ENCODE measurements around the gene SPATA13. TPM values are rescaled to one million over a fixed set of nuclear protein-coding genes. Genes with fewer than 3 reads are reported as not detected.

Gene SPATA13
- total RNA-seq, 1 experiment from 2014 or later = 28.7 TPM

DNA sequence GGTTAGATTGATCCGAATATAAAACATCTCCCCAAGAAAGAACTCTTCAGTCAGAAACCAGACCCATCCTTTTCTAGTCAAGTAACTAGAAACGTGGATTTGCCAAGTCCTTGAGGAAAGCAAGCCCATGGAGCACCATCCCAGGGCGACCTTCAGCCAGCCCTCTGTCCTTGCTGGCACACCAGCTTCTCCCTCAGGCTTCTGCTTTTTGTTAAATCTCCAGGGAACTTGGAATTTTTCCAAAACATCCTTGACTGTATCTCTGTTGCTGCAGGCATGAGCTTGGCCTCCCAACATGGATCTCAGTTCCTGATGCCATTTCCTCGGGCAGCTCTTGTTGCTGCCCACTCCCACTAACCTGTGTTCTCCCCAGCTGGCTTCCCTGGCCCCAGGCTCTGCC is 121.7 kb downstream of the SPATA13 start:
- H3K79me2 ChIP-seq (ENCODE audit: low read depth) = no peaks in the 10 kb centered on the region
- H3K9me3 ChIP-seq (ENCODE audit: insufficient read depth, low read depth) = no peaks in the 10 kb centered on the region
- POLR2A ChIA-PET (ENCODE audit: unreplicated experiment) = no interaction called here

DNA sequence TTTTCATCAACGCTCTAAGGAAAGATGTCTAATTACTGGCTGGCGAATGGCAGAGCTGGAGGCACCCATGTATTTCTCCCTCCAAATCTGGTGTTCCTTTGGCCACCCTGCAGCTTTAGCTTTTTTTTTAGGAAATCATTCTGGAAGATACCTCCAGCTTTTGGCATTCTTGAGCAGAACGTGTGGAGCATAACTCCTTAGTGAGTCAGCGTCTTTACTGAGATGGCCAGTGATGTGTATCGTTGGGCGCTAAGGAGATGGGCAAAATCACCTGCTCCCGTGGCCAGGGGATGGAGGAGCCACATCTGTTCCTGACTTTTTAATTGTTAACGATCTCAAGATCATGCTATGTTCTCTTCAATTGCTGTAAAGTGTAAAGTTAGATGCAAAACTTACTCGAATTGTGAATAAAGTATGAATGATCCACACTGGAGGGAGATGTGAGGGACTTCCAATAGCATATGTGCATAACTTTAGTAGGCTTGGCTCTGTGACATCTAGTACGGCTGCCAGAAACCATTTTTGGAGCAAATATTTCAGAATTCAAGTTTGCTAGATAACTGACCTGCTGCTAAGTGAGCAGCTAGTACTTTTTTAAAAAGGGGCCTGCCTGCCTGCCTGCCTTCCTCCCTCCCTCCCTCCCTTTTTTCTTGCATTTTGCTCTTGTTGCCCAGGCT is 124.5 kb downstream of the SPATA13 start:
- no TSS peak for BruUV-seq (replicated peaks)
- Histone ChIP-seq H3K4me3 (no peak overlapping the region), H3K36me3 (ENCODE audit: low read depth) (peaks cover 10% of the 10 kb centered on the region; the same call in 1 of the 2 replicates), H2AFZ (no peak overlapping the region), H4K20me1 (ENCODE audit: insufficient read depth) (no peaks in the 10 kb centered on the region; the same call in 1 of the 2 replicates), H3K79me2 (ENCODE audit: low read depth) (no peaks in the 10 kb centered on the region), H3K9me3 (ENCODE audit: insufficient read depth, low read depth) (no peaks in the 10 kb centered on the region), H3K4me1 (replicated peaks; ENCODE audit: insufficient read depth) (no peaks in the 10 kb centered on the region), H3K27me3 (ENCODE audit: insufficient read depth, low read depth) (no peaks in the 10 kb centered on the region), H3K27ac (no peak overlapping the region), H3F3A (ENCODE audit: insufficient read depth, low read depth) (no peaks in the 10 kb centered on the region), H3K4me2 (no peak overlapping the region), H3K9me2 (ENCODE audit: insufficient read depth) (no peaks in the 10 kb centered on the region)
- POLR2A ChIA-PET (ENCODE audit: unreplicated experiment) = no interaction called here
- DNase-seq = no peak
- intact Hi-C loops (cut with micrococcal nuclease; ENCODE audit: unreplicated experiment) = no loop called here
- TF ChIP-seq, protein P1, sequence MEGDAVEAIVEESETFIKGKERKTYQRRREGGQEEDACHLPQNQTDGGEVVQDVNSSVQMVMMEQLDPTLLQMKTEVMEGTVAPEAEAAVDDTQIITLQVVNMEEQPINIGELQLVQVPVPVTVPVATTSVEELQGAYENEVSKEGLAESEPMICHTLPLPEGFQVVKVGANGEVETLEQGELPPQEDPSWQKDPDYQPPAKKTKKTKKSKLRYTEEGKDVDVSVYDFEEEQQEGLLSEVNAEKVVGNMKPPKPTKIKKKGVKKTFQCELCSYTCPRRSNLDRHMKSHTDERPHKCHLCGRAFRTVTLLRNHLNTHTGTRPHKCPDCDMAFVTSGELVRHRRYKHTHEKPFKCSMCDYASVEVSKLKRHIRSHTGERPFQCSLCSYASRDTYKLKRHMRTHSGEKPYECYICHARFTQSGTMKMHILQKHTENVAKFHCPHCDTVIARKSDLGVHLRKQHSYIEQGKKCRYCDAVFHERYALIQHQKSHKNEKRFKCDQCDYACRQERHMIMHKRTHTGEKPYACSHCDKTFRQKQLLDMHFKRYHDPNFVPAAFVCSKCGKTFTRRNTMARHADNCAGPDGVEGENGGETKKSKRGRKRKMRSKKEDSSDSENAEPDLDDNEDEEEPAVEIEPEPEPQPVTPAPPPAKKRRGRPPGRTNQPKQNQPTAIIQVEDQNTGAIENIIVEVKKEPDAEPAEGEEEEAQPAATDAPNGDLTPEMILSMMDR (conservative IDR thresholded peaks at IDR 0.05) = no peak
- no peak for TF ChIP-seq EZH2 (IDR thresholded peaks at IDR 0.05; ENCODE audit: low read depth)
- CTCF ChIA-PET = no interaction called here

More for the DNA sequence above, 121.7 kb downstream of the SPATA13 start:
- TF ChIP-seq EZH2 (IDR thresholded peaks at IDR 0.05; ENCODE audit: low read depth) = no peak
- TF ChIP-seq, protein P1 (conservative IDR thresholded peaks at IDR 0.05) = no peak
- 0 out of 2 replicates have a peak, but pooled peaks cover 5% of the 10 kb centered on the region for H3K36me3 ChIP-seq (ENCODE audit: low read depth)
- CTCF ChIA-PET = no interaction called here
- no peak overlapping the region for H2AFZ ChIP-seq
- H3K9me2 ChIP-seq (ENCODE audit: insufficient read depth) = no peaks in the 10 kb centered on the region
- no peak overlapping the region for H3K4me3 ChIP-seq
- DNase-seq = no peak
- H4K20me1 ChIP-seq (ENCODE audit: insufficient read depth) = no peaks in the 10 kb centered on the region; the same call in 1 of the 2 replicates
- no peaks in the 10 kb centered on the region for H3K27me3 ChIP-seq (ENCODE audit: insufficient read depth, low read depth)
- H3K4me1 ChIP-seq (replicated peaks; ENCODE audit: insufficient read depth) = no peaks in the 10 kb centered on the region
- intact Hi-C loops (cut with micrococcal nuclease; ENCODE audit: unreplicated experiment) = no loop called here
- BruUV-seq (replicated peaks) = no TSS peak
- H3K27ac ChIP-seq = no peak overlapping the region
- no peak overlapping the region for H3K4me2 ChIP-seq
- H3F3A ChIP-seq (ENCODE audit: insufficient read depth, low read depth) = no peaks in the 10 kb centered on the region

DNA sequence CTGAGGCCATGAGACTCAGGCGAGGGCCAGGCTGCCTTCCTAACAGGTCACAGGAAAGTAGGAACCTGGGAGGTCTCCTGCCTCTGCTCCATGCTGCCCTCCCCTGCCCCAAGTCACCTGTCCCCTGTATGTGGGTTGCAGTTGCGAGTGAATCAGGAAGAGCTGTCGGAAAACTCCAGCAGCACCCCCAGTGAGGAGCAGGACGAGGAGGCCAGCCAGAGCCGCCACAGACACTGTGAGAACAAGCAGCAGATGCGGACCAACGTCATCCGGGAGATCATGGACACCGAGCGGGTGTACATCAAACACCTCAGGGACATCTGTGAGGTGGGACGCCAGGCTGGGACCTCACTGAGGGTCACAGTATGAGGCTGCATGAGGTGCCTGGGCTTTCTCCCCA is 126.1 kb downstream of the SPATA13 start:
- Histone ChIP-seq H3K27me3 (ENCODE audit: insufficient read depth, low read depth) (no peaks in the 10 kb centered on the region), H3K4me2 (no peak overlapping the region), H2AFZ (no peak overlapping the region), H3K27ac (no peak overlapping the region), H3K4me3 (no peak overlapping the region), H4K20me1 (ENCODE audit: insufficient read depth) (no peaks in the 10 kb centered on the region; the same call in 1 of the 2 replicates), H3K79me2 (ENCODE audit: low read depth) (no peaks in the 10 kb centered on the region), H3K4me1 (replicated peaks; ENCODE audit: insufficient read depth) (no peaks in the 10 kb centered on the region), H3K9me3 (ENCODE audit: insufficient read depth, low read depth) (no peaks in the 10 kb centered on the region), H3K36me3 (ENCODE audit: low read depth) (peaks cover 12% of the 10 kb centered on the region; the same call in 1 of the 2 replicates), H3F3A (ENCODE audit: insufficient read depth, low read depth) (no peaks in the 10 kb centered on the region), H3K9me2 (ENCODE audit: insufficient read depth) (no peaks in the 10 kb centered on the region)
- no TSS peak for BruUV-seq (replicated peaks)
- TF ChIP-seq, protein P1 (conservative IDR thresholded peaks at IDR 0.05) = no peak
- no peak for TF ChIP-seq EZH2 (IDR thresholded peaks at IDR 0.05; ENCODE audit: low read depth)
- ChIA-PET POLR2A (ENCODE audit: unreplicated experiment) (no interaction called here), CTCF (no interaction called here)
- no peak for DNase-seq
- intact Hi-C loops (cut with micrococcal nuclease; ENCODE audit: unreplicated experiment) = no loop called here

All from PC-9 (cell line).